HG03354 (cell line): Measurements from ENCODE around the gene TTC7B.
"Not testable (repeated sequence)": the region's sequence is repeated elsewhere in the genome, so short reads cannot be mapped to it uniquely, and the experiment has no call there.

Experiments
- ATAC-seq: cut with Tn5 transposase; IDR thresholded peaks from one replicate; pipeline ENCODE4 v1.9.1; 2021; ENCODE audit warnings: mild to moderate bottlenecking; ENCODE audit not compliant: unreplicated experiment, poor library complexity, severe bottlenecking

The TTC7B gene

DNA sequence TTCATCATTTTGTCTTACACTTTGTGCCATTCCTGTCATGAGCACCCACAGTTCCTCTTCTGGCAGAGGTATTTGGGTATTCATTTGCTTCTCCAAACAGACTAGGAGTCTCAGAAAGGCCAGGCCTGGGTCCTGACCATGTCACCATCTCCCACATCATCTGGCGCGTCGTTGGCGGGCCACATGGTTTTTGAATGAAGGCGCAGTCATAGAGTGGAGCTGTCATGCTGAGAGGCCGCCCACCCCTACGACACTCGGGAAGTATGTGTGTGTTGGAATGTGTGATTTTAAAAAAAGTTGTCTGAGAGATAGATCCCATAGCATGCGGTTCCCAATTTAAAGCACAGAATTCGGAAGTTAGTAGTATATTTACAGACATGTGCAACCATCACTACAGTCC, 15.6 kb upstream of the TTC7B start:
- no peak for ATAC-seq

DNA sequence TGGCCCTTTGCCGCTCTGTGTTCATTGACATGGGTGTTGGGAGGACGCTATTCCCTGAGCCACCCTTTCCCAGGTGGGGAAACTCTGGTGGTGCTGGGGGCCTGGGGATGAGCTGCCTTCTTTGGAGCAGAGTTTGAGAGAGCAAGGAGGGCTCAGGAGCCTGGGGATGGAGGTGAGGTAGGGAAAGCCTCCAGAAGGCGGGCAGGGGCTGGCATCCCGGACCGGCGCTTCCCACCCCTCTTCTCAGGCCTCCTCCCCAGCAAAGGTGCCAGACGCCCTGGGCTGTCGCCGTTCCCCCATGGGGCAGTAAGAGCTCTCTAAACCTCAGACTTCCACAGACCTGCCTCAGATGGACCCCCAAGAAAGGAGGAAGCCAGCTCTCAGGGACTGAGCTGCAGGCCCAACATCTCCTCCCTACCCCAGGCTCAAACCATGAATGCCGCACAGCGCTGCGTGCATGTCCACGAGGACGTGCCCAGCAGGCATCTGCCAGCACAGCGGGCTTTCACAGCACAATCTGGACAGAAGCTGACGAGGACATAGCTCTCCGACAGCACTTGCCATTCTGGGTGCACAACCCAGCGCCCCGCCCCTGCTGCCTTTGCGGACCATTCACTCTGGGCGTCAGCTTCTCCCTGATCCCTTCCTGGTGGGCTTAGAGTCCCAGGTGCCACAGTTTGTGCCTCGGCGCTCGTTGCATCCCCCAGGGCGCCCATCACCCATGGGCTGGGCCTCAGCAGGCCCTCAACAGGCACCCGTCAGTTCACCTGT, 14.9 kb upstream of the TTC7B start:
- ATAC-seq, result no peak

DNA sequence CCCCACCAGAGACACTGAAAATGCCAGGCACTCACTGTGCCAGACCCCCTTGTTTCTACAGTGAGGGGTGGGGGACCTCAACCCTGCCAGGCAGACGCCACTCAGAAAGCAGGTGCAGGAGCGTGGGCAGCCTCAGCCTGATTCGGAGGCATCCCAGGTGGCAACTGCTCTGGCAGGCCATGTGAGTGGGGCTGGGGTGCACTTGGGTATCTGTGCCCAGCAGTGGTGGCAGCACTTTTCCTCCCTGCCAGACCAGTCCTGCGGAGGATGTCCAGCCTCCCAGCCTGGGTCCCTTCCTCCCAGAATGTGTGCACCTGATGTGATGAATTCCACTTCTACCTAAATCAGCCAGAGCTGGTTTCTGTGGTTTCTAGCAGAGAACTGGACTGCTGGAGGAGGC, 13.4 kb upstream of the TTC7B start:
- no peak for ATAC-seq

DNA sequence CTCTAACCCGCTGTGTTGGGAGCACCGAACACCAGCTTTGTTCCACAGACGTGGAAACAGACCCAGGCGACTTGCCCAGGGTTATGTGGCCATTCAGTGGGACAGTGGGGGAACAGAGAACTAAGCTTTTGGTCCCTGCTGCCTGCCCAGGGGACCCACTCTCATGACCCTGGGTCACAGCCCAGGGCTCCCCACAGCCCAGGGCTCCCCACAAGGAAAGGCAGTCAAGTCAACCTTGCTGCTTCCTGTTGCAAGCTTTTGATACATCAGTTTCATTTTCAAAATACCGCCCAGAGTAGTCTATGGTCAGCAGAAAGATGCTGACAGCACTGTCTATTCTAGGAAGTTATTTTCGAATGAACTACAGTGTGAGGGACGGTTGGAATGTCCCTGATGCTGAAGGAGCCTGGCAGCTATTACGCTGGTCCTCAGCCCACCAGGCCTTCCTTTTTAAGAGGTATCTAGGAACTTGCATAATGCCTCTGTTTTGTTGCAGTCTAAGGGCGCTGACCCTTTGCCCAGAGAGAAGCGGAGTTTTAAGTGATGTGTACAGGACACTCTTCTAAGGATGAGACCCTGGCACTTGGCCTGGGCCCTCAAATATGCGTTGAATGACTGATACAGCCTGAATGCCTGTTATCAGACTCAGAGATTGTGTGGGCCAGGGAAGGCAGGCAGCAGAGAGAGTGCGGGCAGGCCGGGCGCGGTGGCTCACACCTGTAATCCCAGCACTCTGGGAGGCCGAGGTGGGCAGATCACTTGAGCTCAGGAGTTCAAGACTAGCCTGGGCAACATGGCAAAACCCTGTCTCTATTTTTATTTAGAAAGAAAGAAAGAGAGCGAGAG, 12.6 kb upstream of the TTC7B start:
- peak; percentile 51 for ATAC-seq

DNA sequence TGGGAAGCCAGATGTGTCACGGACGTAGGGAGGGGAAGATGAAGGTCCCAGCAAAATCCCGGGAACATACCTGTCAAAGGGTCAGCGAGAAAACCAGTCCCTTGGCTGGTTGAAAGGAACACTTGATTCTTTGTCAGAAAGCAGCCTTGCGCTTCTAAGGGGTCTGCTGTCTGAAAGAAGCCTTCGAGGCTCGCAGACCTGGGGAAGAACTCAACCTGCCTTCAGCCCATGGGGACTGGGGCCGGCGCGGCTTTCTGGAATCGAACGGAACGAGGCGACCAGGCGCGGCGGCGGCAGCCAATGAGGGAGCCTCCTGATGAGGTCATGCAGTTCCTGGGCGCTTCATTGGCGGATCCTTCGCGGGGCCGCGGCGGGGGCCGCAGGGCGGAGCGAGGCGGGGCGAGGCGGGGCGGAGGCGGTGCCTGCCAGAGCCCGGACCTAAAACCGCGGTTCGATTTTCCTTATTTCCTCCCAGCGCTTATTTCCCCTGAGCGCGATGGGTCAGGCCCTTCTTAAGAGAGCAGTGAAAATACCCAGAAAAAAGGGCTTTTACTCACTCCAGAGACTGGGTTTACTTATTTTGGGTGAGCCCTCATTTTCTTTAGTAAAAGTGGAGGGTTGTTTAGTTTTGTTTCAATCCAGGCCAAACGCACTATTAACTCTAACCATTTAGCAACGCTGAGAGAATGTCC, 11.8 kb upstream of the TTC7B start:
- peak; percentile 99 for ATAC-seq

DNA sequence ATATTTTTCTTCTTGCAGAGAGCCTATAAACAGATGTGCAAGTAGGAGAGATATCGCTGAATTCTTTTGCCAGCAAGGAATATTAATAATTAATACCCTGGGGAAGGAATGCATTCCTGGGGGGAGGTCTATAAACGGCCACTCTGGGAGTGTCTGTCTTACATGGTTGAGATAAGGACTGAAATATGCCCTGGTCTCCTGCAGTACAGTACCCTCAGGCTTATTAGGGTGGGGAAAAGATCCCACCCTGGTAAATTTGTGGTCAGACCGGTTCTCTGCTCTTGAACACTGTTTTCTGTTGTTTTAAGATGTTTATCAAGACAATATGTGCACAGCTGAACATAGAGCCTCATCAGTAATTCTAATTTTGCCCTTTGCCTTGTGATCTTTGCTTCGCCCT, 7.3 kb upstream of the TTC7B start:
- ATAC-seq, result not testable (repeated sequence)

DNA sequence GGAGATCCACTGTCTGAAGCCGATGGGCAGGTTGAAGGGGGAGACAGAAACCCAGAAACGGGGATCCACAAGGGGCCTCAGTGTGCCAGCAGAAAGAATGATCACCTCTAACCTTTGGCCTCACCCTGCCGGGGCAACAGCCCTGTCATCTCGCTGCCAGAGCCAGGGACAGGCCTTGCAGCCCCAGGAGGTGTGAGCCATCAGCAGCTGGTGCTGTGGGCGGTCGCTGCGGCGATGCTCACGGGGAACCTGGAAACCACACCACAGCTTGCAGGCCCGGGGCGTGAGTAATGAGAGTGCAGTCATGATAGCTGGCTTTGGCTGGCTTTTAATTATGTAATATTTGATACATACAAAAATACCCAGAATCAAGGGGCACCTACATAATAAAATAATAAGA, 4.7 kb upstream of the TTC7B start:
- peak; percentile 83 for ATAC-seq

DNA sequence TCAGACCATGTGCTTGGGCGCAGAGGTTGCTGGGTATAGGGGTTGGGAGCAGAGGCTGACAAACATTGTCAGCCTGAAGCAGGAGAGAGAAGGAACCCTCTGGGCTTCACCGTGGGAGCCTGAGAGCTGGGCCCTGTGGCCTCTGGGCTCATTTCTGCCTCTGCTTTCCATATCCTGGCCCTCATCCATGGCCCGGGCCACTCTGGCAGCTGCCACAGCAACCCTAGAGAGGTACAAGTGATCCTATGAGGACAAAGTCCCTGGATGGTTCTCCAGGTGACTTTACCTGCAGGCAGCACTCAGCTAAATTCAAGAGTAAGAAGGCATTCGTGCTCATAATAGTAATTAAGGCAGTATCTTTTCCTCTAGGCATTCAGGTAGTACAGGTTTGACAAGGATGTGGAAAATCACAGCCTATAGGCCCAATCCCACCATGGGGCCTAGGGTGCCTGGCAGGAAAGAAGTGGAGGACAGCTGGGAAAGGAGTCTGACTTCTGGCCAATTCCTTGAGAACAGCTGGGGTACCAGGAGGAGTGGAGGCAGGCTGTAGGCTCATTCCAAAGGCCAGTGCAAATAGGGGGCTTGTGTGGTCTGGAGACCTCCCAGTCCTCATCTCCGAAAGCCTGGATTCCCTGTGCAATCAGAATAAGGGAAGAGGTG, 3.6 kb upstream of the TTC7B start:
- ATAC-seq, result no peak

DNA sequence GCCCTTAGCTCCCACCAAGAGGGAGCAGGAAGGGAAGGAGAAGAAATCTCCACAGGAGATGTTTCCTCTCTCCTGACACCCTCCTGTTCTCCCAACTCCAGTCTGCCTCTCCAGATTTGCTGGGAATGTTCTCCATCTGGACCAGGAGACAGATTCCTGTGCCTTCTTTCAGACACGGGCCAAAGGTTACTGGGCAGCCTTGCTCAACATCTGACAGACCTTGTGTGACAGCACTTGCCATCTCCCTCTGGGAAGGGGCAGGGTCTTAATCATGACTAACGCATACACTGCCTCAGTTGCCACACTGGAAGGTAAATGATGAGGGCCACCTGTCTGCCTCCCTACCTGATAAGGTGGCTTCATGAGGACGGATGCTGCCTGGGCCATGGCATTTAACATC, 2.5 kb upstream of the TTC7B start:
- ATAC-seq, result no peak

DNA sequence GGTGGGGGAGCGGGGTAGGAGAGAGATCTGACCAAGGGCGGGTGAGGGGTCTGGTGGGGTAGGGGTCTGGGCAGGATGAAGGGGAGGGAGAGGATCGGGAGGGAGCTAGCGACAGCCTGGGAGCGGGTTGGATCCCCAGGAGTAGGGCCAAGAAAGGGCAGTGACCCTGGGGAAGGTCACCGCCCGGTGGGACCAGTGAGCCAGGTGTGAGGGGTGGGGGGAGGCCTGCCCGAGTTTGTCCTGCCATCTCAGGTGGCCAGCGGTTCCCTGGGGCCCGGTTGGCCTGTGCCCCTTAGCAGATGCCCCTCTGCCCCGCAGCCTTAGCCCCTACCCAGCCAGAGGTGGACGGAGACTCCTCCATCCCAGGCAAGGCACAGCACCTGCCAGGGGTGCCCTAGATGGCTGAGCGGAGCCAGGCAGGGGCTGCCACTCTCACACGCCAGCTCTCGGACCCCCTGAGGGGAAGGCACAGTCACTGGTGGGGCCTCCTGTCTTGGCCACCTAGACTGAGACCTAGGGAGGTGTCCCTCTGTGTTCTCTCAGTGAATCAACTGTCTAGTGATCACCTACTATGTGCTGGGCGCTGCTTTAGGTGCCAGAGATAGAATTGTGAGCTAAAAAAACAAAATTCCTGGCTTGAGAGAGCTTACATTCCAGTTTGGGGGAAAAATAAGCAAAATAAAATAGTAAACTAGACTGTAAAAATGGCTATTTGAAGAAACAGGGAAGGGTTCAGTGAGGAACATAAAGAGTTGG, 629 bp upstream of the TTC7B start:
- ATAC-seq, result no peak

DNA sequence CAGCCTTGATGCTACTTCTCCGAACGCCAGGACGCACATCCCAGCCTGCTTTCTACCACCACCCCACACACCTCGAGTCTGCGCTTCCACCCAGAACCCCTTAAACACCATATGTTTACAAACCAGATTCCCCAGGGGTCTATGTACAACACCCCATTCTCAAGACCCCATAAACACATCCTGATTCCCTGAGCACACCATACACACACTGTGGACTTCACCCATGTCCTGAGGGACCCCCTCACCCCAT, 733 bp downstream of the TTC7B start:
- no peak for ATAC-seq

DNA sequence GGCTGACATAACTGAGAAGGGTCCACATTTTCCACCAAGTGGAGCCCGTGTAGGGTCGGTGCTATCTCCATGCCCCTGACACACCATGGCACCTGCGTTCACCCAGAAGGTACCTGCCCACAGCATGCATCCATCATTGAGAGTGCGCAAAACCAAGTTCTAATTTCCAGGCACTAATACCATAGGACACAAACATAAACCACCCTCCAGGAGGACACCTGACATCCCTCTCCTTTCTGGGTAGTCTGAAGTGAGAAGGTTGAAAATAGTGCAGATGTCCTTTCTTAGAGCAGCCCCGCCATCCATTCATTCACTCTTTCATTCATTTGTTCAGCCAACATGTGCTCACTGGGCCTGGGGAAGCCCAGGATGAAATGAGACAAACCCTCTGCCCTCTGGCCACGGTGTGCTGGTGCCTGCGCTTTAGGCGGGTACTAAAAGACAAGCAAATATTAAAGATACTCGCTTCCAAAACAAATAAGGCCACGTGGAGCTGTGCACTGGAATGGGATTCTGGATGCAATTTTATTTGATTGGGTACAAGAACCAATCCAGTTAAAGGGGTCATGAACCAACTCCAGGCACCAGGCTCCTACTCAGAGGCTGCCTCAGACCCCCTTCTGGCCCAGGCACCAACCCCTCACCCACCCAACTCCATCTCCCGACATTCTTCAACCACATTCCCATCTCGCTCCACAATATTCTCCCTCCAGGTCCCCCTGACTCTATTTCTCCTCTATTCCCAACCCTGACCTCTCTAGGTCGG, 1.2 kb downstream of the TTC7B start:
- ATAC-seq, result no peak

DNA sequence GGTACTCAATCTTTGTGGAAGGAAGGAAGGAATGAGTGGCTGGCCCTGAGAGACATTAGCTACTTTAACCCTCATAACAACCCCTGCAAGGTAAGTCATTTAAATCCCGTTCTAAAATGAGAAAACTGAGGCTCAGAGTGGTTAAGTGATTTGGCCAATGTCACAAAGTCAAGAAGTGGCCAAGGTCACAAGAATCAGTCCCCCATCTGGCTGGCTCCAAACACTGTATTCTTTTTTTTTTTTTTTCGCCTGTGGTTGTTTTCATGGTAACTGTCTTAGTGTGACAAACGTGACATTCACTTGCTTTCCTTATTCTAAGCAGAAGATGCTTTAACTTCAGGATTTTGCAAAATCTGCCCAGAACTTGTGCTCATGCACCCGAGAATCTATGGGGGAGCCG, 2.8 kb downstream of the TTC7B start:
- ATAC-seq, result no peak

DNA sequence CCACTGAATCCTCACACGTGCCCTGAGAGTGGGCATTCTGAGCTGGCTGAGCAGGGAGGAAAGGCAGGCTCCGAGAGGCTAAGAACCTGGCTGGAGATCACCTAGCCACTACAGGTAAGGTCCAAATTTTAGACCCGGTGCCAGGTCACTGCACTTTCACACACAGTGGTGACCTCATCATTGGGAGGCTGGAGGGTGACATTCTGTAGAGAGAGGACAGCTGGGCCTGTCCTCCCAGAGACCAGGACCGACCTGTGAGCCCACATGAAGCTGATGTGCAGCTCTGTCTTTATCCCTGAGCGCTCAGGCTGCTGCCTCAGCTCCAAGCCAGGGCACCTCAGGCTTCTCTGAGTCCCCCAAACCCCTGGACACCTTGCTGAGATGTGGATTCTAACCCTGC, 4.1 kb downstream of the TTC7B start:
- no peak for ATAC-seq

DNA sequence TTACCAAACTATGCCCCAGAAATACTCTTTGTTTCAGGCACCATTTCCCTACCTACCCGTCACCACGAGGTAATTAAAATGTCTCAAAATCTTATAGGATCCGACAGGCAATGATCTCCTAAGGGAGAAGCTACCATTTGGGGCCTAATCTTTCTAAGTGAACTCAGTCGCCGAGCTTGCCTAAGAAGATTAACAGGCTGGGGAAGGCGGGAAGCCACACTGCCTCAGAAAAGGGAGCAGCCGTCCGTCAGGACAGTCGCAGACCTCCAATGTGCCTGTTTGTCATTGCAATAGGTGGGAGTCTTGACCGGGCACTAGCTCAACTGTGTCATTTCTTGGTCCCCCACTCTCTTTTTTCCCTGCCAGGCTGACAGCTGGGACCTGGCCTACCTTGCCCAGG, 4.6 kb downstream of the TTC7B start:
- no peak for ATAC-seq

DNA sequence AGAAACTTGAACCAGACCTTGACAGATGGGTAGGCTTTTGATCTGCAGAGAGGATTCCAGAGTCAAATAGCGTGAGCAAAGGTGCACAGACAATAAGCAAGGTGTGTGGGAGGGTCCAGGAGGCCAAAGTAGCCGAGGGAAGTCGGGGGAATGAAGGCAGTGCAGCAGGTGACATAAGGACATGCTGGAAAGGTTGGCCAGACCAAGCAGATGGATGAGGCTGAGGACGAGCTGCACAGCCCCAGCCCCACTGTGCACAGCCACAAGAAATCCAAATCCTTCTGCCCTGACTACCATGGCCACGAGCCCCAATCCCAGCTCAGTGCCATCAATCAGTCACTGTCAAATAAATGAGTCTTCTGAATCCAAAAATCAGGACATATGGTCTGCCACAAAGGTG, 5.4 kb downstream of the TTC7B start:
- no peak for ATAC-seq

DNA sequence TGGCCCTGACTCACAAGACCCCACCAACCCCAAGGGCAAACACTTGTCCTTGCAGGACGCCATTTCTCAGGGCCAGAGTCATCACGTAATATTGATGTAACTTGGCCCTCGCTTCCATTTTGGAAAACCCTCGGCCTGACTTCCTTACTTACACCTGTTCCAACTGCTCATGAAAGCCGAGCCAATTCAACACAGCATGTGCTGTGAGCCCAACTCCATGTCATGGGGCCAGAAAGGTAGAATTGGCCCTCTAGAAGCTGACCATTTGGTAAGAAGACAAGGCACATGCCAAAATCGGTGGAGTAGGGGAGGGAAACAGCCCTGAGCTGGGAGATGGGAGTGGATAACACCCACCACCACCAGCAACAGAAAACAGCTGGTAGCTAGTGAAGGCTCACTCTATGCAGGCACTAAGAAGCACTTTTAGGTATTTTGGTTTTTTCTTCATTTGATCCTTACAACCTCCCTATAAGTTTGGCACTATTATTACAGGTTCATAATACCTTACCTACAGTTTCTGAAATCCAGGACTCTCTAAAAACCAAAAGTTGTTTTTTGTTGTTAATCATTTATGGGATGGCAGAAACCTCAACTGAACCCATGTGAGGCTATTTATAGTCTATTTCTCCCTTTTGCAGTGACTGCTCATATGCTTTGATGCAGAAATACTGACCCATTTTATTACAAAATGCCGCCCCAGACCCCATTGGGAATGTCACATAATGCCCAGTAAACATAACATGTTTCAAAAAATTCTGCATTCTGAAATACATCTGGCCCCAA, 6.5 kb downstream of the TTC7B start:
- ATAC-seq, result no peak

DNA sequence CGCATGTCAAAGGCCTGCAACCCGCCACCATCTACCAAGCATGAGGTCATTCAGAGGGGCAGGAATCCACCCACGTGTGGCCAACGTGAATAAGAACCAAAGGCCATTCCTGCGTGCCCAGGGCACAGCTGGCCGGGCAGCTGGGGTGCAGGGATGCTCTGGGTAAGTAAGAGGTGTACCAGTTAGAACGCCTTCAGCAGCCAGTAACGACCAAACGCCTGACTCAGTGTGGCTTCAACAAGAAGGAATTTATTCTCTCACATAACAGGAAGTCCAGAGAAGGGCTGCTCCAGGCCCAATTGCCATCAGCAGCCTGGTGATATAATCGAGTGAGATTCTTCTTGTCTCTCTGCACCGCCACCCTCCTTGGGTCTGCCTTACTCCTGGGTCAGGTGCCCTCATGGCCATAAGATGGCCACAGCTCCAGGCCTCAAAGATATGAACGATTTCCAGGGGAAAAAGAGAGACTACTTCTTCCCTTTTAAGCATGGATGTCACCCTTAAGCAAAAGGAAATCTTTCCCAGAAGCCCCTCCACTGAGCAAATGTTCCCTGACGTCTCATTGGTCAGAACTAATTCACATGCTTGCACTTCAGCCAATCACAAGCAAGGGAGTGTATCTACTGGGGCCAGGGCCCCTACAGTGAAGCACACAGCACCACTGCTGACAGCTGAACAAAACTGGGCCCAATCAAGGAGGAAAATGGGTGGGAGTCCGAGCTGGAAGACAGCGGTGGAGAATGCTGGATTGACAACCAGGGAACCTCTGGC, 7.3 kb downstream of the TTC7B start:
- no peak for ATAC-seq
